ENCODE measurements around the gene MYCBPAP.
"Not testable (repeated sequence)": the region's sequence is repeated elsewhere in the genome, so short reads cannot be mapped to it uniquely, and the experiment has no call there.

The MYCBPAP gene

GRCh38 chr17:50470426-50470825 is 37.8 kb upstream of the MYCBPAP start:
- ChIA-PET CTCF (interaction anchor here (0.7 to 1.2 kb wide), 2 partner anchors 9 to 157 kb away, joined by 3 read pairs; no protein-coding TSS in a partner anchor), POLR2A (ENCODE audit: low non-redundant PET) (no interaction called here)
- H3K27ac ChIP-seq = no peak overlapping the region
- TF ChIP-seq CTCF (conservative IDR thresholded peaks at IDR 0.05; ENCODE audit: low read depth) = no peak
- no peak for DNase-seq (ENCODE audit: low spot score)

DNA sequence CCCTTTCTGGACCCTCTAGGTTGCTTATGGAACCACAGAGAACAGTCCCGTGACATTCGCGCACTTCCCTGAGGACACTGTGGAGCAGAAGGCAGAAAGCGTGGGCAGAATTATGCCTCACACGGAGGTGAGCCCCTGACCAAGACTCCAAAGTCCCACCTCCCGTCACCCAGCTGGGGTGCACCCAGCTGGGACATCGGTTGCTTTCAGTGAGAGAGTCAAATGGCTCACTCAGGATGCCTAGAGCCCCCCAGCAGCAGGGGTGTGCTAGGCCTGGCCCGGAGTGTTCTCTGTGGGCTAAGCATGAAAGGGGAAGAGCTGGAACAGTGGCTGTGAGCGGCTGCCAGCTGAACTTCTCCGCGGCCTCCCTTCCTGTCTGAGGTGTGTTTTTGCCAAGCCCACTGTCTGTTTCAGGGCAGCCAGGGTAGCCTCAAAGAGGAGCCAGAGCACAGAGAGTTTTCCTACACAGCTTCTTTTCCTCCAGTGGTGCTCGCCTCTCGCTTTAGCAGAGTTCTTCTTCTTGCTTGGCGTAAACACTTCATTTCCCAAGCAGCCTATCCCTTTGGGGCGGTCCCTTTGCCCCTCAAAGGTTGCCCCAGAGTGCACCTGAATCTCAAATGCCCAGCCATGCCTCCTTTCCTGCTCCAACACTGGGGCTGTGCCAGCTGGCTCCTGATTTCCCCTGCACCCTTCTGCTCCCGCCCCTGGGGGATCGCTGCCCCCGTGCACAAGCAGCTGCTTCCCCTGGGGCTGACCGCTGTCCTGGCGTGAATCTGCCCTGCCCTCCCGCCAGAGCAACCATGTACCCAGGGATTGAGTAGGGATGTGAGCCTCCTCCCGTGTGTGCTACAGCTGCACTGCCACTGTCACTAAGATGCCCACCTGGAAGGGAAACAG is 37.0 kb upstream of the MYCBPAP start:
- POLR2A ChIA-PET (ENCODE audit: low non-redundant PET) = no interaction called here
- CTCF ChIA-PET = no interaction called here
- TF ChIP-seq CTCF (conservative IDR thresholded peaks at IDR 0.05; ENCODE audit: low read depth) = no peak
- DNase-seq (ENCODE audit: low spot score) = no peak
- H3K27ac ChIP-seq = no peak overlapping the region

- no peak for DNase-seq (ENCODE audit: low spot score)
- ChIA-PET POLR2A (ENCODE audit: low non-redundant PET) (no interaction called here), CTCF (no interaction called here)
- H3K27ac ChIP-seq = no peak overlapping the region
- TF ChIP-seq CTCF (conservative IDR thresholded peaks at IDR 0.05; ENCODE audit: low read depth) = no peak
Observed at GRCh38 chr17:50472286-50472685, 36.0 kb upstream of the MYCBPAP start.

- POLR2A ChIA-PET (ENCODE audit: low non-redundant PET); H3K27ac ChIP-seq; DNase-seq (ENCODE audit: low spot score): not testable (repeated sequence)
- CTCF ChIA-PET = interaction anchor here (0.7 kb wide), 1 partner anchor 205 kb away, joined by 5 read pairs; no protein-coding TSS in a partner anchor
Observed at GRCh38 chr17:50472761-50473161, 35.5 kb upstream of the MYCBPAP start.

DNA sequence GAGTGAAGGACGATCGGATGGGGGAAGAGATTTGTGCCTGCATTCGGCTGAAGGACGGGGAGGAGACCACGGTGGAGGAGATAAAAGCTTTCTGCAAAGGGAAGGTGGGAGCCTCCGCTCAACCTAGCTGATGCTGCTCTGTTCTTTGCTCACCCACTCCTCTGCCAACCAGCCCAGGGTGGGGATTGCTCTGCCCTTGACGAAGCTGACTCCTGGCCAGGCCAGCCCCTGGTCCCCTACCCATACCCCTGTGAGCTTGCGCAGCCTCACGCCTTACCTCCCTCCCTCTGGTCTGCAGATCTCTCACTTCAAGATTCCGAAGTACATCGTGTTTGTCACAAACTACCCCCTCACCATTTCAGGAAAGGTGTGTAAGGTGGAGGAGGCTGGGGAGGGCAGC is 34.3 kb upstream of the MYCBPAP start:
- CTCF ChIA-PET = no interaction called here
- TF ChIP-seq CTCF (conservative IDR thresholded peaks at IDR 0.05; ENCODE audit: low read depth) = no peak
- POLR2A ChIA-PET (ENCODE audit: low non-redundant PET) = no interaction called here

GRCh38 chr17:50474523-50474922 is 33.7 kb upstream of the MYCBPAP start:
- peak overlapping the region; percentile 7; the same call in 1 of the 2 replicates for H3K27ac ChIP-seq
- no peak for TF ChIP-seq CTCF (conservative IDR thresholded peaks at IDR 0.05; ENCODE audit: low read depth)
- POLR2A ChIA-PET (ENCODE audit: low non-redundant PET) = no interaction called here
- CTCF ChIA-PET = interaction anchor here (1.0 to 2.1 kb wide), 2 partner anchors 22 to 77 kb away, joined by 3 to 8 read pairs; partner anchors contain the start of gene LRRC59
- DNase-seq (ENCODE audit: low spot score) = no peak

More for the DNA sequence above, 34.3 kb upstream of the MYCBPAP start:
- no peak for DNase-seq (ENCODE audit: low spot score)
- peak overlapping the region; percentile 7; the same call in 1 of the 2 replicates for H3K27ac ChIP-seq

- POLR2A ChIA-PET (ENCODE audit: low non-redundant PET) = no interaction called here
- H3K27ac ChIP-seq = no peak overlapping the region
- no peak for DNase-seq (ENCODE audit: low spot score)
- CTCF ChIA-PET = interaction anchor here (0.5 to 2.1 kb wide), 2 partner anchors 78 to 178 kb away, joined by 4 to 8 read pairs; partner anchors contain the start of gene LRRC59
- TF ChIP-seq CTCF (conservative IDR thresholded peaks at IDR 0.05; ENCODE audit: low read depth) = no peak
Observed at GRCh38 chr17:50475362-50475761, 32.9 kb upstream of the MYCBPAP start.

DNA sequence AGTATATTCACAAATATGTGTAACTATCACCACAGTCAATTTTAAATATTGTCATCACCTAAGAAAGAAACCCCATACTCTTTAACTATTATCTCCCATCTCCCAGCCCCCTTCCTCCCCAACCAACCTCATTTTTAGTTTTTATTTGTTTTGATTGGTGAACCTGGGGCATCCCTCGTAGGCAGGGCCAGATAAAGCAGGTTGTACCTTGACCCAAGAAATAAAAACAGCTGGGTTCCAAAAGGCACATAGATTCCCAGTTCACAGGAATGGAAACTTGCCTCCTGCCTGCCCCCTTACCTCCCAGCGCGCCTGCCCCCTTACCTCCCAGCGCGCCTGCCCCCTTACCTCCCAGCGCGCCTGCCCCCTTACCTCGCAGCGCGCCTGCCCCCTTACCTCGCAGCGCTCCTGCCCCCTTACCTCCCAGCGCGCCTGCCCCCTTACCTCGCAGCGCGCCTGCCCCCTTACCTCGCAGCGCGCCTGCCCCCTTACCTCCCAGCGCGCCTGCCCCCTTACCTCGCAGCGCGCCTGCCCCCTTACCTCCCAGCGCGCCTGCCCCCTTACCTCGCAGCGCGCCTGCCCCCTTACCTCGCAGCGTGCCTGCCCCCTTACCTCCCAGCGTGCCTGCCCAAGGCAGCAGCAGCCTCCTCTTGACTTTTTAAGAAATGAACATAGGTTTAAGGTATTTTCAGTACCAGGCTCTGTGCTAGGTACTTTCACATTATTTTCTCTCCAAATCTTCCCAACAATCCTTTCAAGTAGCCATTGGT is 32.3 kb upstream of the MYCBPAP start:
- H3K27ac ChIP-seq; DNase-seq (ENCODE audit: low spot score): not testable (repeated sequence)
- POLR2A ChIA-PET (ENCODE audit: low non-redundant PET) = interaction anchor here (0.6 to 0.8 kb wide), 2 partner anchors 9 to 79 kb away, joined by 3 to 5 read pairs; partner anchors contain the start of gene LRRC59
- CTCF ChIA-PET = interaction anchor here (0.5 to 2.1 kb wide), 2 partner anchors 79 to 179 kb away, joined by 4 to 8 read pairs; partner anchors contain the start of gene LRRC59
